GM19023 (cell line): Measurements from ENCODE around the gene SWSAP1.
"Not testable (repeated sequence)": the region's sequence is repeated elsewhere in the genome, so short reads cannot be mapped to it uniquely, and the experiment has no call there.

Source experiments
- ATAC-seq: cut with Tn5 transposase; IDR thresholded peaks from one replicate; pipeline ENCODE4 v1.9.1; 2021; ENCODE audit warnings: mild to moderate bottlenecking, moderate library complexity; ENCODE audit not compliant: unreplicated experiment

The SWSAP1 gene

GRCh38 chr19:11377756-11378155 is 3.3 kb downstream of the SWSAP1 start:
- ATAC-seq: no peak

- ATAC-seq: no peak
Measured at GRCh38 chr19:11378319-11379189, 4.1 kb downstream of the SWSAP1 start.

- not testable (repeated sequence) for ATAC-seq
Measured at GRCh38 chr19:11379269-11379845, 4.9 kb downstream of the SWSAP1 start.

- ATAC-seq: no peak
Measured at GRCh38 chr19:11379857-11380350, 5.4 kb downstream of the SWSAP1 start.

GRCh38 chr19:11380653-11381537 is 6.4 kb downstream of the SWSAP1 start:
- peak; percentile 86 for ATAC-seq

- ATAC-seq: no peak
Measured at GRCh38 chr19:11382898-11383705, 8.6 kb downstream of the SWSAP1 start.

- no peak for ATAC-seq
Measured at GRCh38 chr19:11383706-11384048, 9.2 kb downstream of the SWSAP1 start.

GRCh38 chr19:11384778-11385129 is 10.3 kb downstream of the SWSAP1 start:
- ATAC-seq: no peak

- no peak for ATAC-seq
Measured at GRCh38 chr19:11387162-11388034, 12.9 kb downstream of the SWSAP1 start.

- no peak for ATAC-seq
Measured at GRCh38 chr19:11390359-11390758, 15.9 kb downstream of the SWSAP1 start.

- ATAC-seq: no peak
Measured at GRCh38 chr19:11390933-11391680, 16.6 kb downstream of the SWSAP1 start.

- no peak for ATAC-seq
Measured at GRCh38 chr19:11397089-11397610, 22.7 kb downstream of the SWSAP1 start.

GRCh38 chr19:11399667-11400066 is 25.2 kb downstream of the SWSAP1 start:
- no peak for ATAC-seq

GRCh38 chr19:11400798-11401197 is 26.3 kb downstream of the SWSAP1 start:
- ATAC-seq: no peak

GRCh38 chr19:11401808-11402543 is 27.5 kb downstream of the SWSAP1 start:
- ATAC-seq: no peak

- ATAC-seq: no peak
Measured at GRCh38 chr19:11404588-11405222, 30.2 kb downstream of the SWSAP1 start.

- ATAC-seq: no peak
Measured at GRCh38 chr19:11405846-11406643, 31.6 kb downstream of the SWSAP1 start.
